ENCODE measurements around the gene MGAT4A. TPM values are rescaled to one million over a fixed set of nuclear protein-coding genes. Genes with fewer than 3 reads are reported as not detected.

Gene MGAT4A
- total RNA-seq, 4 donors from 2014 or later = 12.6 to 50.0 (median 16.1) TPM

DNA sequence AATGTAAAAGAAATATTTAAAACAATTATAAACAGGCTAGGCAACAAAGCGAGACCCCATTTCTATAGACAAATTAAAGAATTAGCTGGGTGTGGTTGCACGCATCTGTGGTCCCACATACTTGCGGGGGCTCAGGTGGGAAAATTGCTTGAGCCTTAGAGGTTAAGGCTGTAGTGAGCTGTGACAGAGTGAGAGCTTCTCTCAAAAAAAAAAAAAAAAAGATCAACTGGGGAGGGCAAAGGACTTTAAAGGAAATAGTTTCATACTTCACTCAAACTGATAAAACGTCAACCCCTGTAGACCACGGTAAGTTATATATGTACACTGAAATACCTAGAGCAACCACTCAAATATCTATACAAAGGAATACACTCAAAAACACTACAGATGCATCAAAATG lies 37.5 kb downstream of the MGAT4A start:
- TF ChIP-seq, protein P1, sequence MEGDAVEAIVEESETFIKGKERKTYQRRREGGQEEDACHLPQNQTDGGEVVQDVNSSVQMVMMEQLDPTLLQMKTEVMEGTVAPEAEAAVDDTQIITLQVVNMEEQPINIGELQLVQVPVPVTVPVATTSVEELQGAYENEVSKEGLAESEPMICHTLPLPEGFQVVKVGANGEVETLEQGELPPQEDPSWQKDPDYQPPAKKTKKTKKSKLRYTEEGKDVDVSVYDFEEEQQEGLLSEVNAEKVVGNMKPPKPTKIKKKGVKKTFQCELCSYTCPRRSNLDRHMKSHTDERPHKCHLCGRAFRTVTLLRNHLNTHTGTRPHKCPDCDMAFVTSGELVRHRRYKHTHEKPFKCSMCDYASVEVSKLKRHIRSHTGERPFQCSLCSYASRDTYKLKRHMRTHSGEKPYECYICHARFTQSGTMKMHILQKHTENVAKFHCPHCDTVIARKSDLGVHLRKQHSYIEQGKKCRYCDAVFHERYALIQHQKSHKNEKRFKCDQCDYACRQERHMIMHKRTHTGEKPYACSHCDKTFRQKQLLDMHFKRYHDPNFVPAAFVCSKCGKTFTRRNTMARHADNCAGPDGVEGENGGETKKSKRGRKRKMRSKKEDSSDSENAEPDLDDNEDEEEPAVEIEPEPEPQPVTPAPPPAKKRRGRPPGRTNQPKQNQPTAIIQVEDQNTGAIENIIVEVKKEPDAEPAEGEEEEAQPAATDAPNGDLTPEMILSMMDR (IDR thresholded peaks at IDR 0.05) = no peak
- TF ChIP-seq POLR2A (IDR thresholded peaks at IDR 0.05) (no peak), EP300 (IDR thresholded peaks at IDR 0.05) (no peak)
- no peak for DNase-seq (ENCODE audit: low spot score in 2 of 2)
- 92% methylated on average over 5 of the region's 5 CpGs for WGBS, 2 donors

DNA sequence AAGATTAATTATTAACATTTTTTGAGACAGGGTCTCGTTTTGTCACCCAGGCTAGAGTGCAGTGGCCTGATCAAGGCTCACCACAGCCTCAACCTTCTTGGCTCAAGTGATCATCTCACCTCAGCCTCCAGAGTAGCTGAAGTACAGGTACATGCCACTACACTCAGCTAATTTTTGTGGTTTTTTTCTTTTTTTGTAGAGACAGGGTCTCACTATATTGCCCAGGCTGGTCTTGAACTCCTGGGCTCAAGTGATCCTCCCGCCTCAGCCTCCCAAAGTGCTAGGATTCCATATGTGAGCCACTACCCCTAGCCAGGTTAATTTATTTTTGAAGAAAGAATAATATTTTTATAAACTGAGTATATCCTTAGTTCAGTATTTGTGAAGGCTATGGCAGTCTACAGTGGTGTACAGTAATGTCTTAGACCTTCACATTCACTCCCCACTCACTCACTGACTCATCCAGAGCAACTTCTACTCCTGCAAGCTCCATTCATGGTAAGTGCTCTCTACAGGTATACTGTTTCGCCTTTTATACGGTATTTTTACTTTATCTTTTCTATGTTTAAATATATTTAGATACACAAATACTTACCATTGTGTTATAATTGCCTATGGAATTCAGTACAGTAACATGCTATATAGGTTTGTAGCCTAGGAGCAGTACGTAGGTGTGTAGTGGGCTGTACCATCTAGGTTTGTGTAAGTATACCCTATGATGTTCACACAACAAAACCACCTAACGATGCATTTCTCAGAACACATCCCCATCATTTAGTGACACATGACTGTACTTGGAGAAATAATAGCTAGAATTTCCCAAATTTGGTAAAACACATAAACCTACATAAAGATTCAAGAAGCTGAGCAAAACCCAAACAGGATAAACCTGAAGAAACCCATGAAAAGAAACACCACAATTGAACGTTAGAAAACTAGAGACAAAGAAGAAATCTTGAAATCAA lies 38.6 kb downstream of the MGAT4A start:
- no peaks in the 10 kb centered on the region for H3K9me3 ChIP-seq
- H3K36me3 ChIP-seq = no peaks in the 10 kb centered on the region
- no peak overlapping the region for H3K27ac ChIP-seq
- TF ChIP-seq POLR2A (IDR thresholded peaks at IDR 0.05) = no peak
- TF ChIP-seq EP300 (IDR thresholded peaks at IDR 0.05) = no peak
- TF ChIP-seq, protein P1 (IDR thresholded peaks at IDR 0.05) = no peak
- H3K27me3 ChIP-seq = no peaks in the 10 kb centered on the region
- H3K4me1 ChIP-seq = peaks cover 0 to 16% (median 11%) of the 10 kb centered on the region in 4 donors
- no peak overlapping the region for H3K4me3 ChIP-seq
- DNase-seq (ENCODE audit: low spot score in 2 of 2) = no peak
- WGBS, 2 donors = 93 to 95% methylated on average over 7 of the region's 7 CpGs

More for the DNA sequence above, 37.5 kb downstream of the MGAT4A start:
- no peak overlapping the region for H3K27ac ChIP-seq
- no peaks in the 10 kb centered on the region for H3K27me3 ChIP-seq
- no peaks in the 10 kb centered on the region for H3K9me3 ChIP-seq
- peaks cover 0 to 16% (median 12%) of the 10 kb centered on the region in 4 donors for H3K4me1 ChIP-seq
- no peaks in the 10 kb centered on the region for H3K36me3 ChIP-seq
- H3K4me3 ChIP-seq = no peak overlapping the region

DNA sequence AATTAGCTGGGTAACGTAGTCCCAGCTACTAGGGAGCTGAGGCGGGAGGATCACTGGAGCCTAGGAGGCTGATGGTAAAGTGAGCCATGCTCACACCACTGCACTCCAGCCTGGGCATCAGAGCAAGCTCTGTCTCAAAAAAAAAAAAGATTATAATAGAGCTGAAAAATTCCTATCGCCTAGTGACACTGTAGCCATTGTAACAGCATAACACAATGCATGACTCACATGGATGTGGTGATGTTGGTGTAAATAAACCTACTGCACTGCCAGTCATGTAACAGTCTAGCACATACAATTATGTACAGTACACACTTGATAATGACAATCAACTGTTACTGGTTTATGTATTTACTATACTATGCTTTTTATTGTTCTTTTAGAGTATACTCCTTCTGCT lies 39.6 kb downstream of the MGAT4A start:
- DNase-seq (ENCODE audit: low spot score in 2 of 2) = no peak
- H3K27ac ChIP-seq = no peak overlapping the region
- TF ChIP-seq EP300 (IDR thresholded peaks at IDR 0.05) (no peak), POLR2A (IDR thresholded peaks at IDR 0.05) (no peak)
- TF ChIP-seq, protein P1 (IDR thresholded peaks at IDR 0.05) = no peak
- 66 to 73% methylated on average over 3 of the region's 3 CpGs for WGBS, 2 donors
- H3K4me3 ChIP-seq = no peak overlapping the region
- H3K27me3 ChIP-seq = no peaks in the 10 kb centered on the region
- H3K36me3 ChIP-seq = no peaks in the 10 kb centered on the region
- H3K4me1 ChIP-seq = peaks cover 0 to 11% (median 5%) of the 10 kb centered on the region in 4 donors
- no peaks in the 10 kb centered on the region for H3K9me3 ChIP-seq

DNA sequence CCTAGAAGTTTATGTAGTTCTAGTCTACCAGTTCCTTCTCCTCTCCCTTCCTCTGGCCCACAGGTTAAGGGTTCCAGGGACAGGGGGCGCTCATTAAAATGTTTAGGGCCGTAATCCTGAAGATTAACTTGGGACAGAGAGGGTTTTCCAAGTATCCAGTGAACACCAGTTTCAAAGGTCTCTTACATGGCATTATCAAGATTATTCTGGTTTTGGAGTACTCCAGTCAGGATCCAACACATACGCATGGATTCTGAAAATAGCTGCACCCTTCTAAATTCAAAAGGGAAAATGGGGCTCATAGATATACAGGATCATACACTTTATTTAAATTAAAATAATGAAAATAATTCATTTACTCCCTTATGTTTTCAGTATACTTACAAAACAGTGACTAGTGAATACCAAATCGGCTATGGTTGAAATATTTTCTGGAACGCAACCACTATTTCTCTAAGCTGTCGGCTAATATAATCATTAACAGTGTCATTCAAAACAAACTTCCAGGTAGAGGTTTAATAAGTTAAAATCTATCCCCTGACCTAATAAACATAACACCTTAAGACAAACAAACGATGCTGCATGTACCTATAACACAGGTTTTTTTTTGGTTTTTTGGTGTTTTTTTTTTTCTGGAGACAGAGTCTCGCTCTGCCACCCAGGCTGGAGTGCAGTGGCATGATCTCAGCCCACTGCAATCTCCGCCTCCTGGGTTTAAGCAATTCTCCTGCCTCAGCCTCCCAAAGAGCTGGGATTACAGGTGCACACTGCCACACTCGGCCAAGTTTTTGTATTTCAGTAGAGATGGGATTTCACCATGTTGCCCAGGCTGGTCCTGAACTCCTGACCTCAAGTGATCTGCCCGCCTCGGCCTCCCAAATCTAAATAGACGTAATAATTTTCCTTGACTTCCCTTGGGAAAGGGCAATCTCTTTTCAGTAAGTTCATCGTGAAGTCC lies 44.7 kb downstream of the MGAT4A start:
- H3K27me3 ChIP-seq = no peaks in the 10 kb centered on the region
- TF ChIP-seq POLR2A (IDR thresholded peaks at IDR 0.05) (no peak), EP300 (IDR thresholded peaks at IDR 0.05) (no peak)
- TF ChIP-seq, protein P1 (IDR thresholded peaks at IDR 0.05) = no peak
- H3K27ac ChIP-seq = no peak overlapping the region
- 86 to 88% methylated on average over 14 of the region's 14 CpGs for WGBS, 2 donors
- H3K4me3 ChIP-seq = no peak overlapping the region
- DNase-seq (ENCODE audit: low spot score in 2 of 2) = no peak
- no peaks in the 10 kb centered on the region for H3K36me3 ChIP-seq
- H3K4me1 ChIP-seq = peaks cover 0 to 4% (median 0%) of the 10 kb centered on the region in 4 donors
- H3K9me3 ChIP-seq = no peaks in the 10 kb centered on the region
